CD4-positive, alpha-beta T cell treated with Interleukin-21 for 1 hour (primary cell): ENCODE results near the gene FCGR3A.

ENCODE experiments used
- DNase-seq: peaks from one replicate; pipeline ENCODE4 v3.0.0-alpha.2; 2020

The FCGR3A gene

GRCh38 chr1:161499099-161500039 lies 50.2 kb downstream of the FCGR3A start:
- no peak for DNase-seq

- DNase-seq, result no peak
These were observed 51.0 kb downstream of the FCGR3A start for GRCh38 chr1:161498646-161499045.

GRCh38 chr1:161497961-161498360 lies 51.7 kb downstream of the FCGR3A start:
- no peak for DNase-seq

- no peak for DNase-seq
These were observed 54.1 kb downstream of the FCGR3A start for GRCh38 chr1:161495490-161495889.

GRCh38 chr1:161494091-161494735 lies 55.4 kb downstream of the FCGR3A start:
- DNase-seq, result no peak

- DNase-seq, result no peak
These were observed 56.8 kb downstream of the FCGR3A start for GRCh38 chr1:161492827-161493226.
